Stimulated activated naive CD8-positive, alpha-beta T cell treated with anti-CD3 and anti-CD28 coated beads, Interleukin-15, Interleukin-2, amounts not matched to agents 100 U/mL and 50 U/mL, for 24 hours (primary cell): ENCODE measurements around the gene SLC12A4.
"Not testable (repeated sequence)": the region's sequence is repeated elsewhere in the genome, so short reads cannot be mapped to it uniquely, and the experiment has no call there.

Experiments
- ATAC-seq: fragments of 150-1000 bp; cut with Tn5 transposase; one replicate; pipeline ENCODE4 v1.10.0; 2021
- DNase-seq: peaks from one replicate; pipeline ENCODE4 v3.0.0; 2021

SLC12A4 gene

DNA sequence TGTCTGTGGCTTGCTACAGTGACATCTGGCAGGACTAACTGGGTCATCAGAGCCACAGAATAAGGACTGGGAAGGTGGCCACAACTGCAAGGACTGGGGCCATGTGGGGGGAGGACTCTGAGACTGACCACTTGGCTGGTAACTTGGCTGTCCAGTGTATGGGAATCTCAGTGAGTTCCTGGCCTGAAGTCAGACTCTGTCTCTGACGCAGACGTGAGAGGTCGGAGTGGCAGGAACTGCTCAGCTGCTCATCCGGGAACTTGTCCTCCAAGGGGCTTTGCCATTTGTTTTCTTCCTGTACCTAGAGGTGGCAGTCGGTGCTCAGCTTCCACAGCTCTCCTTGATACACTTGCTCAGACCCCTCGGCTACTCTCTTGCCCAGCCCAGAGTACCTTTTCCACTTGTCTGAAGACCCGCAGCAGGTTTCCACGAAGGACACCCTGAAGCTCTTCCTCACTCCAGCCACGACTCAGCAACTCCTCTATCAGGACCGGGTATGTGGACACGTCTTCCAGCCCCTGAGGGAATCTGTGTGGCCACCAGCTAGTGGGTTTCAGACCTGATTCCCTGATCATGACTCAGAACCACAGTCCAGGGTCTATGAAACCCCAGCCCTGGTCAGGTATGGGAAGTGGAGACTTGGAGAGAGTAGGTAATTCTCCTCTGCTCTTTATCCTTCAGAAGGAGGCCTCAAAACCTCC is 19.2 kb upstream of the SLC12A4 start:
- DNase-seq, result no peak
- ATAC-seq, result no peak

DNA sequence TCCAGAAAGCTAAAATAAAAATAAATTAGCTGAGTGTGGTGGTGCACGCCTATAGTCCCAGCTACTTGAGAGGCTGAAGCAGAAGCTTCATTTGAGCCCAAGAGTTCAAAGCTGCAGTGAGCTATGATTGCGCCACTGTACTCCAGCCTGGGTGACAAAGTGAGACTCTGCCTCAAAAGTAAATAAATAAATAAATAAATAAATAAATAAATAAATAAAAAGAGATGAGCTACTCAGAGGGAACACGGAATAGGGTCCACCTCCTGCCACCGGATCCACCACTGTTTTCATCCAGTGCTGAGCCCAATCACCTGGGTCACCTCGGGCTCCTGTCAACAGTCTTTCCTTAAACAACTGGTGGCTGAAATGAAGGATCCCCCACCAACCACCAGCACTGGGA is 18.5 kb upstream of the SLC12A4 start:
- ATAC-seq, result no peak
- no peak for DNase-seq

DNA sequence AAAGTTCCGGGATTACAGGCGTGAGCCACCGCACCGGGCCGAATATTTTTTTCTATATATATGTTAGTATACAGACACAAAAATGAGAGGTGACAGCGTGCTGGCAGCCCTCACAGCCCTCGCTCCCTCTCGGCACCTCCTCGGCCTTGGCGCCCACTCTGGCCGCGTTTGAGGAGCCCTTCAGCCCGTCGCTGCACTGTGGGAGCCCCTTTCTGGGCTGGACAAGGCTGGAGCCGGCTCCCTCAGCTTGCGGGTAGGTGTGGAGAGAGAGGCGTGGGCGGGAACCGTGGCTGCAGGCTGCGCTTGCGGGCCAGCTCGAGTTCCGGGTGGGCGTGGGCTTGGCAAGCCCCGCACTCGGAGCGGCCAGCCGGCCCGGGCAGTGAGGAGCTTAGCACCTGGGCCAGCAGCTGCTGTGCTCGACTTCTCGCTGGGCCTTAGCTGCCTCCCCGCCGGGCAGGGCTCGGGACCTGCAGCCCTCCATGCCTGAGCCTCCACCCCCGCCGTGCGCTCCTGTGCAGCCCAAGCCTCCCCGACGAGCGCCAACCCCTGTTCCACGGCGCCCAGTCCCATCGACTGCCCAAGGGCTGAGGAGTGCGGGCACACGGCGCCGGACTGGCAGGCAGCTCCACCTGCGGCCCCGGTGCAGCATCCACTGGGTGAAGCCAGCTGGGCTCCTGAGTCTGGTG is 13.7 kb upstream of the SLC12A4 start:
- no peak for DNase-seq

DNA sequence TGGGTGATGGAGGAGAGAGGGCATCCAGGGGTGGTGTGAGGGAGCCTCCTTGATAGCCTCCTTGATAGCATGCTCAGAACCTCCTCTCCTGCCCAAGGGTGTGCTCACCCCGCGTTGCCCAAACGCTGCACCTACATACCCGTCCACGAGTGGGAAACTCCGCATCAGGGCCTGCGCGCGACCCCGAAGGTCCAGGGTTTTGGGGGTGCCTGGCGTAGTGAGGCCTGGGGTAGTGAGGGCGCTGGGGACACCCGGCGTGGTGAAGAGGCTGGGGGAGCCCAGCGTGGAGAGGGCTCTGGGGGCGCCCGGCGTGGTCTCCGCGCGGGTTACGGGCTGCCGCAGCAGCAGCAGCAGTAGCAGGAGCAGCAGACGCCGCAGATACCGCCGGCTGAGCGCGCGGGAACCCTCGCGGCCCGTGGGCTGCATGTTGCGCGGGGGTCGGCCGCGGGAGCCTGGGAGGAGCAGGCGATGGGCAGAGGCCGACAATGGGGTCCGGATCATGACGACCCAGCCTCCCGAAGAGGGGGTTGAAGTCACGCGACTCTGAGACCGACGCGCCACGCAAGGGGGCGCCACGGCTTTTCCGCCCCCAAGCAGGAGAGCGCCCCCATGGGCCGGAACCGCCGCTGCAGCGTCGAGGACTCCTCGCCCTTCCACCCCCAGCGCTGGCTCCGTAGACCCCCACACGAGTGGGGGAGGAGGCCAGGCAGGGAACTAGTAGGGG is 11.7 kb upstream of the SLC12A4 start, which contains the start of gene DPEP3:
Gene DPEP3 (minus strand): TSS at position 545 of the 724 bp plus-strand sequence. CDS start 119 bp downstream, at position 426.
- DNase-seq (peak; percentile 43), ATAC-seq (no peak)

More for the DNA sequence above, 13.7 kb upstream of the SLC12A4 start:
- ATAC-seq, result no peak

DNA sequence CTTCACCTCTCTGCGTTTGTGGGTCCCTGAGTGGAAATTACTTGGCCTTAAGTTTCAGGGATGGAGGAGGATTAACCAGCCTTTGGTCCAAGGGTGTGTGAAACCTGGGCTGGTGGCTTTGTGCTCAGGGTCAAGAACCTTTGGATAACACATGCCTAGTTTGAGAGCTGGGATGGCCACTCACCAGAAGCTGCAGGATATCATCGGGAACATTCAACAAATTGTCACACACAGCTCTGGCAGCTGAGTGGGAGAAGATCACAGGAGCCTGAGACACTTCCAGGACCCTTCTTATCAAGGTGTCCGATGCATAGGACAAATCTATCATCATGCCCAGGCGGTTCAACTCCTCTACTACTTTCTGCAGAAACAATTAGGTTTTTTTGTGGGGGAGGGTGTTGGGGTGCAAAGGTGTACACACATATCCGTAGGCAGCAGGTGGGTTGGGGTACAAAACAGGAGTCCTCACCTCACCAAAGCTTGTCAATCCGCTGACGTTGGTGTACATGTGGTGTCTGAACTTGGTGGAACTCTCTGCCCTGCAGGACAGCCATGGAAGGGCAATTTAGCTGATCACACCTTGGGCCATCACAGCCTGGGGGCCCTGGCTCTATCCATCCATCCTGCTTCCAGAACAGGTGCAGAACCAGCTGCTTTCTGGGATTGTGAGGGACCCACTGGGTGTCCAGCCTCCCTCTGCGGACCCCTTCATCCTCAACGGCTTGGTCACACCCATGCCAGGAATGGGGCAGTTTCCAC is 9.2 kb upstream of the SLC12A4 start:
- DNase-seq (no peak), ATAC-seq (no peak)

DNA sequence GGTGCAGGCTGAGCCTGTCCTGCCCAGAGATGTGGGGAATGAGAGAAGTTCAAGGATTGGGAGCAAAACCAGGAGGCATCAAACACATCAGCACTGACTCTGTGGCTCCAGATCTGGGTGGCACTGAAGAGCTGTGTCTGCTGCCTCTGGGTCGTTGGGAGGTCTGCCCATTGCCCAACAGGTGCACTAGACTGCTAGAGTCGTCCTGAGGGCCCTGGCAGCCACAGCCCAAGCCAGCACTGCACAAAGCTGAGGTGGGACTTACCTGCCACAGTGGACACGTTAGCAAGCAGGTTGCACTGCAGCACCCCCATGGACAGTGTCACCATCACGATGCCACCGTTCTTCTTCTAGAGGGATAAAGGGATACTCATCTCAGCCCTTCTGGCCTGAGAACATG is 8.6 kb upstream of the SLC12A4 start:
- no peak for ATAC-seq

DNA sequence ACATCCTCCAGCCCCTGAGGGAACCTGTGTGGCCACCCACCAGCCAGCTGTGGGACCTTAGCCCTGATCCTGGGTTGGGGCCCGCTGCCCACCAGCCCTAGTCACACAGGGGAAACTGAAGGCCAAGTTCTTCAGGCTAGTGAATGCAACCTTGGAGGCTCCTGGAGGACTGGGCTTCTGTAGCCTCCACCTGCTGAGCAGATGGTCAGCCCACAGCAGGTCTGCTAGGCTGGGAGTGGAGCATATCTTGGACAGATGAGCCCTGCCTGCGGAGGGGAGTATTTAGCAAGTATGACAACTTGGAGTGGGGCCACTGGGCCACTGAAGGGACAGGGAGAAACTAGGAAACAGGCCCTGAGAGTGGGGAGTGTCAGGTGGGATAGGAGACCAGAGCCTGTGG is 7.8 kb upstream of the SLC12A4 start:
- DNase-seq (no peak), ATAC-seq (no peak)

More for the DNA sequence above, 8.6 kb upstream of the SLC12A4 start:
- no peak for DNase-seq

DNA sequence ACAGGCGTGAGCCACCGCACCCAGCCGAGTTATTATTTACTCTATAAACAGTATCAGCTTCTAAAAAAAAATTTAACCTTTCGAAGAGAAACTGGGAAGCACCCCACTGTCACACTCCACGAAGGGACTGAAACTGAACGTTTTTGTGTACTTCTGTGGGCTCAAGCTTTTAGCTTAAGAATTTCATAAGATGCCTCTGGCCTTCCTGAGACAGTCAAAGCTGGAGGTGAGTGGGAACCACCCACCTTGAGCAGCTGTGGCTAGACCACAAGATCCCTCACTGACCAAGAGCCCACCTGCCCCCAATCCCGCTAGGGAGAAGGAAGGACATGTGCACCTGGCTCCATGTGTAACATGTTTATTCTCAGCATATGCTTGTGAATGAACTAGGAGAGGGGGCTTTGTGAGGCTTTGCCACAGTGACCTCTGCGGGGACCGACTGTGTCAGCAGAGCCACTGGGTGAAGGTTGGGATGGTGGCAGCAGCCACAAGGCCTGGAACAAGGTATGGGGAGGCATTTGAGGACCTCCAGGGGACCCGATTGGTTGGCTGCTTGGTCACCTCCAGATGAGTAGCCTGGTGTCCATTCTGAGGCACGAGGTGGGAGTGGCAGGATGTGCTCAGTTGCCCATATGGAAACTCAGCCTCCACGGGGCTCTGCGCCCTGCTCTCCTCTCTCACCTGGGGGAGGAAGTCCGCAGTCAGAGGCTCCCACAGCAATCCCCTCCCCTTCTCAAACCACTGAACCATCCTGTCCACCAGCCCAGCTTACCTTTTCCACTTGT is 7.1 kb upstream of the SLC12A4 start:
- DNase-seq, result no peak
- ATAC-seq, result no peak

DNA sequence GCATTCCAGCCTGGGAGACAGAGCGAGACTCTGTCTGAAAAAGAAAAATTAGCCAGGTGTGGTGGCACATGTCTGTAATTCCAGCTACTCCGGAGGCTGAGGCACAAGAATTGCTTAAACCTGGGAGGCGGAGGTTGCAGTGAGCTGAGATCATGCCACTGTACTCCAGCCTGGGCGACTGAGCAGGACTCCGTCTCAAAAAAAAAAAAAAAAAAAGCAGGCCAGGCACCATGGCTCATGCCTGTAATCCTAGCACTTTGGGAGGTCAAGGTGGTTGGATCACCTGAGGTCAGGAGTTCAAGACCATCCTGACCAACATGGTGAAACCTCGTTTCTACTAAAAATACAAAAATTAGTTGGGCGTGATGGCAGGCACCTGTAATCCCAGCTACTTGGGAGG is 3.8 kb upstream of the SLC12A4 start:
- DNase-seq, ATAC-seq: not testable (repeated sequence)

DNA sequence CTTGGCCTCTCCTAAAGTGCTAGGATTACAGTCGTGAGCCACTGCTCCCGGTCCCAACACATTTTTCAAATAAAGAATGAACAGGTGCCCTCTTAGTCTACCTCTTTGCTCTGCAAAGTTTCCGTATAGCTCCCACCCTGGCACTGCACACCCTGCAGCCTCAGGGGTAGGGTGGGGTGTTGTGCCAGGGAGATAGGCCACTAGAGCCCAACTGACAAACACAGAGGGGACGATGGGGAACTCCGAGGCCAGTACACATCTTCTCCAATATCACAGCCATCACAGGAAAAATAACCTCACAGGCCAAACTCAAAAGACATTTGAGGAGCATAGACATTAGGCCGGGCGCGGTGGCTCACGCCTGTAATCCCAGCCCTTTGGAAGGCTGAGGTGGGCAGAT is 2.7 kb upstream of the SLC12A4 start:
- ATAC-seq (no peak), DNase-seq (no peak)

DNA sequence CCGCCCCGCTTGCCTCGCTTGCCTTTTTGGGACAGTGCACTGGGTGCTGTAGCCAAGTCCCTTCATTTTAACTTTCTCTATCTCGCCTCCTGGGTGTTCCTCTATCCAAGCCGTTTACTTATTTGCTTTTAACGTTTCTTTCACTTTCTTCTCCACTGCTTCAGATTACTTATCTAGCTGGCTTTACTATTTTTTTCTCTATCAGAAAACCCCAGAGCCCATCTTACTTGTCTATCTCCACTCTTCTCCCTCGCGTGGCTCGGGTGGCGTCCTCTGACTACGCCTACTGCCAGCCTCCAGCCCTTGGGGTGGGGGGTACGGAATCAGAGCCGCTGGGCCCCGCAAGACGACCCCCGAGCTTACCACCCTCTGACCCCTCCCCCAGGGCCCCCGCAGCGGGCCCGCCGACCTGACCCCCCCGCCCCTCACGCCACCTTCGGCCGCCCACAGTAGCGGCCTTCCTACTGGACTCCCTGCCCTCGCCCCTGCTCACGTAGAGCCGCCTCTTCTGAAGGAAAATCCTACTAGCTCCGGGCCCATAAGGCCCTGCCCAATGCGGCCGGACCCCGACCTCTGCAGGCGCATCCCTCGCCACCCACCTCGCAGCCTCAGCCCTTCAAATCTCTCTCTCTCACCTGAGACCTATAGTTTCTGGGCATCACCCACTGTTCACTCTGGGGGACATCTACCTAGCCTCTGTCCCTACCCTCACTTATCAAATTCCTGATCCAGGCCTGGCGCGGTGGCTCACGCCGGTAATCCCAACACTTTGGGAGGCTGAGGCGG is 1.0 kb upstream of the SLC12A4 start:
- no peak for DNase-seq
- no peak for ATAC-seq

DNA sequence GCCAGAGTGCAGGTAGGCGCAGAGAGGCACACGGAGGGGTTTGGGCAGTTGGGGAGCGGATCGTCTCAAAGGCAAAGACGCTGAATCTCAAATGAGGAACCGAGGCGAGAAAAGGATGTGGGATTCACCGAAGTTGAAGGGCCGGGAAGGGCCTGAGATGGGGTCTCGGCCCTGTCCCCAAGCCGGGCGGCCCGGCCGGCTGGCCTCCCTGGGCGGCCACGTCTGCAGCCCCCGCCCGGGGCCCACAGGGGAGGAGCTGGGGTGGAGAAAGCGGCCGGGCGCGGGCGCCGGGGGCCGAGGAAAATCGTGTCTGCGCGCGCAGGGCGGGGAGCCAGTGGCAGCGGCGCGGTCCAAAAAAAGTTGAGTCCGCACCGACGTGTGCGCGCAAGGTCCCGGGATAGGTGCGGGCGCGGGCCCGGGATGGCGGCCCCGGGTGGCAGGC is 458 bp downstream of the SLC12A4 start:
- peak; percentile 56 for DNase-seq
- peak; percentile 6 for ATAC-seq

DNA sequence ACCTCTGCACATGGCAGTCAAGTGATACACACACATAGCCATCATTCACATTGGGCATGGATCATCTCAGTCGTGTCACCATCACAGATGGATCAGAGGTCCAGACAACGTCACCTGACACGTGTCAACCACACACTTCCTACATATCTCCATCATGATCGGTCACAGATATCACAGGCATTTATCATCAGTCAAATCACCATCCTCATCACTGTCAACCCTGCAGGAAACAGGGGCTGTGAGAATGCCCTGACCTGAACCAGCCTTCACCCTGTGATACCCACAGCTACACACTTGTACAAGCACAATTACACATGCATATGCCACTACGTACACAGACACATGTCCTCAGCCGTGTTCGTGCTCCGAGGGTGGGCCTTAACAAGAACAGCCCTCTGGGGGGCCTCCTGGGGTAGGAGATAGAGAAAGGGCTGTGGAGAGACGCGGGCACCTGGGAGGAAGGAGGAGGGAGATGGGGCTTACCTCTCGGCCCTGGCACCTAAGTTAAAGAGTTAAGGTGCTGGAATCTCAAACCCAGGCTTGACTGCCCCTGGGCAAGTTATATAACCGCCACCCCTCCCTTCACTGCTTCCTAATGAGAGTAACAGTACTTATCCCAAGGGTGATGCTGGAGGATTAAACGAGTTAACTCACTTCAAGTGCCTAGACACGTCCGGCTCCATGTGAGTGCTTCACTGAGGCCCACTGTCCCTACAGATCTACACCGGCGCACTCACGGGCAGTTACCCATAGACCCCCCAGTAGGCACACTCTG is 1.1 kb downstream of the SLC12A4 start:
- DNase-seq (peak; percentile 34), ATAC-seq (peak; percentile 21)

DNA sequence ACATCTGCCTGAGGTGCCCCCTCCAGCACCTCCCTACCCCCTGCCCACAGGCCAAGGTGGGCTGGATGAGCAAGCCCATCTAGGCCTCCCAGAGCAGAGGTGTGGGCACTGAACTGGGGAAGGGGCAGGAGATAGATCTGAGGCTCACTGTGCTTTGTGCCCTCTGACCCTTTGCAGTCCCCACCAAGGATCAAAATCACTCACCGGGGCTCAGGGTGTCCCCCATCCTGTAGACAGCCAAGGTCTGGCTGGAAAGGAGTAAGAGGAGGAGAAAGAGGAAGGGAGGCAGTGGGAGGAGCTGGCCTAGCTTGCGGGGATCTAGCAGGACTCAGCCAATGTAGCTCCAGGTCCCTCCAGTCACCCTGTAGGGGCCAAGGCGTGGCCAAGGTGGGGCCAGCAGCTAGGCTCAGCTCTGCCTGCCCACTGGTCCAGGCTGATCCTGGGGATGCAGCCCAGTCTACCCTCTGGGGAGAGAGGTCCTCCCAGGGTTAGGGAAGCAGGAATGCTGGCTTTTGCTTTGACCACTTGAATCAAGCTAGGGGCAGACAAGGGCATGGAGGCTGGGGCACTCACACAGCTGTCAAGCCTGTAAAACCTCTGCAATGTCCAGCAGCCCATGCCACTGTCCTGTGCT is 1.8 kb downstream of the SLC12A4 start:
- DNase-seq, result no peak
- ATAC-seq, result no peak

DNA sequence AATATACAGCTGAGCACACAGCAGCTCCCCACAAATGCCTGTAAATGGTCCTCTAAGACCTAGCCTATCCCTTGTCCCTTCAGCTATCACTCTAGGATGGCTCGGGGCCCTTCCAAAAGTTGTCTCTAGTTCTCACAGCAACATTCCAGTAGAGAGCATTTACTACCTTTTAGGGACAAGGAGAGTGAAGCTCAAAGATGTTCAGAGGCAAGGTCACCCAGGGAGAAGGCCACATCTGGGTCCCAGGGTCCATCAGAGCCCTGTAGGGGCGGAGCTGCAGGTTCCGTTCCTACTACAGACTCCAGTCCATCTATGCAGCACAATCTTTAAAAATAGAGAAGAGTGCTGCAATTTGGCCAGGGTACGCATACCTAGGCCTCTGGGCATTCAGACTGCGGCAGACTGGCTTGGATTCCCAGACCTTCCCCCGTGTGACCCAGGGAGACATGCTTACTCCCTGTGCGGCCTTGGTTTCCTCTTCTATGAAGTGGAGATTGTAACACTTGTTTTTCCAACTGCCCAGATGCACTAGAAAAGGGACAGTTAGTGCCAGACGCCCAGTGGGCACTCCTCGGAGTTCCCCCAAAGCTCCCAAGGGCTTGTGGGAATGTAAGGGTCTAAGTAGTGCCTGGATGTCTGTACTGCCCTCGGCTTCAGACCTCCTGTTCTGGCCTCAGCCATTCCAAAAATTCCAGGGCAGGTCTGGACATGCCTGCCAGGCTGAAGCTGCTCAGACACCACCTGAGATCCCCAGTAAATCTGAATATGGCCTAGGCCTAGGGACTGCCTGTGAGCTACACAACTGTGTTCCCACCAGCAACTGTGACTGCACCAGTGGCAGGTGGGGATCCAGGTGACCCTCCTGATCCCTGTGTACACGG is 2.5 kb downstream of the SLC12A4 start:
- DNase-seq (no peak), ATAC-seq (no peak)

DNA sequence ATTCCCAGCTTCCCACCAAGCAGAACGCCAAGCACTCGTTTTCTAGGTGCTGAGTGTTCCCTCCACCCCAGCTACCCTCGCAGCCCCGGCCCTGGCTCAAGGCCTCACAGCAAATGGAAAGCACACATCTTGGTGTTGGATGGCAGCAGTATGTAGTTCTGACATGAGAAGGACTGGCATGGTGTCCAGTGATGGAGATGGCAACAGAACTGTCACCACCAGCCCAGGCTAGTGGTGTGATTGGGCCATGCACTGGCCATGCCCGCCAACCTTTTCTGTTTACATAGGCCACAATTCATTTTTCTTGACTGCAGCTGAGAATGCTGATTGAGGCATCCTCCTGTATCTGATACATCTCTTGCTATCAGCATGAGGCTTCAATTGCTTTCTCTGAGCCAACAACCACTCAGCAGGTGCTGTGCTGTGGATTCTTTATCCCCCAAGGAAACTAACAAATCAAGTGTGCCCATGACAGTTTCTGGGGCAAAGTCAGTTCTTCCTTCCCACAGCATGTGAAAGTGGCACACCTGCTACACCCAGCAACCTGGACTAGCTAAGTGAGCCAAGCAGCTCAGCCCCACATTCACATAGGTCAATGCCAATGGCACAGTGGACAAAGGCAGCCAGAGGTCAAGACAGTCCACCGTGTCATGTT is 3.8 kb downstream of the SLC12A4 start:
- DNase-seq (no peak), ATAC-seq (no peak)

DNA sequence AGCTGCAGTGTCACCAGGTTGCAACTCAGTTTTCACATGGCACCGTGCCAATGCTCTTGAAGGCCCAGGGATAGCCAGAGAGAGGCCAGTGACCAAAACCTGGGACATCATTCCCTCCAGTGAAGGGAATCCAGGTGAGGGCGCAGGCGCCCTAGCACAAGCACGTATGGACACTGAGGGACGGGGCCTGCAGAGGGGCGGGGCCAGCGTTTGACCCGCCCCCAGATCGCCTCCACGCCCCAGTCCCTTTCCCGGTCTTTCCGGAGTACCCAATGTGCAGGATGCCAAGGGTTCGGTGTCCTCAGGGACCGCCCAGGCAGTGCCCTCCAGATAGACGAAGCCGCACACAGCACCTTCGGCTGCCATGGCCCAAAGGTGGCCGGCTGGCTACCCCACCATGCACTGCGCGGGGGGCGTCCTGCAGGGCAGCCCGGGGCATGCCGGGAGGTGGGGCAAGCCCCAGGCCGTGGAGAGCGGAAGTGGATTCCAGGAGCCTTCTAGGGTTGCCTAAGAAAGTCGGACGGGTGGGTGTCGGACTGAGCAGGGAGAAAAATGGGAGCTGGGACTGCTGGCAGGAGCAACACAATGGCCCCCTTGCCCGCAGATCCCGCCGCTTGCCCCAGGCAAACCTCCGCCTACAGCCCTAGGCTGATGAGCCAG is 4.6 kb downstream of the SLC12A4 start:
- DNase-seq (no peak), ATAC-seq (no peak)
